Lower lobe of right lung (tissue), 2 donors: ENCODE data around the gene MFN2. TPM values are rescaled to one million over a fixed set of nuclear protein-coding genes. Genes with fewer than 3 reads are reported as not detected.

ENCODE experiments used
- ATAC-seq, 2 donors: fragments of 200-7000 bp; cut with Tn5 transposase; one replicate each; pipeline ENCODE4 v1.9.1; 2020 to 2022; ENCODE audit warnings: mild to moderate bottlenecking in 2 of 2, moderate library complexity in 2 of 2
- DNase-seq: peaks from one replicate; pipeline ENCODE4 v3.0.0-alpha.2; 2020
- H3K27ac ChIP-seq: fragments of 200-600 bp; one replicate; pipeline ENCODE4 v1.8.0; 2022
- H3K27me3 ChIP-seq: fragments of 200-600 bp; one replicate; pipeline ENCODE4 v1.8.0; 2022; ENCODE audit warnings: low read depth
- H3K36me3 ChIP-seq: fragments of 200-600 bp; one replicate; pipeline ENCODE4 v1.8.0; 2022; ENCODE audit warnings: mild to moderate bottlenecking
- H3K4me1 ChIP-seq: fragments of 200-600 bp; one replicate; pipeline ENCODE4 v1.8.0; 2022
- H3K4me3 ChIP-seq: fragments of 200-600 bp; one replicate; pipeline ENCODE4 v1.8.0; 2022; ENCODE audit warnings: mild to moderate bottlenecking
- H3K9me3 ChIP-seq: fragments of 200-600 bp; one replicate; pipeline ENCODE4 v1.8.0; 2022
- CTCF ChIP-seq: fragments of 200-600 bp; IDR thresholded peaks from one replicate; pipeline ENCODE4 v1.8.0; 2022; ENCODE audit warnings: antibody characterized with exemption, mild to moderate bottlenecking
- intact Hi-C: fragments of 100-400 bp; cut with DNase I; formaldehyde crosslinking; loops from one replicate; pipeline ENCODE4 v1.11.0; 2022
- total RNA-seq: library from RNA; stranded (reverse); fragmentation: NEBNext Ultra II Directional; extraction: Animal tissue kit (Norgen Biotek cat#: 25700); gene quantifications from one replicate; pipeline ENCODE4 v1.2.1, GENCODE V29; 2021
- donor health status: DM: no; HTN: yes; CAD: no; lungs with severe emphysema.

MFN2 gene
- total RNA-seq, 1 donor from 2014 or later = 72.2 TPM

GRCh38 chr1:12022036-12022435 lies 41.8 kb downstream of the MFN2 start:
- H3K27ac ChIP-seq = no peak overlapping the region
- no peaks in the 10 kb centered on the region for H3K9me3 ChIP-seq
- ATAC-seq (no peak), DNase-seq (no peak)
- peaks cover 10% of the 10 kb centered on the region for H3K4me1 ChIP-seq
- H3K4me3 ChIP-seq = no peak overlapping the region
- TF ChIP-seq CTCF = no peak
- H3K27me3 ChIP-seq = no peaks in the 10 kb centered on the region
- intact Hi-C loops = no loop called here
- H3K36me3 ChIP-seq = peaks cover 54% of the 10 kb centered on the region

- H3K36me3 ChIP-seq = peaks cover 90% of the 10 kb centered on the region
- no peak overlapping the region for H3K4me3 ChIP-seq
- no peak for TF ChIP-seq CTCF
- DNase-seq (no peak), ATAC-seq (no peak)
- no peaks in the 10 kb centered on the region for H3K27me3 ChIP-seq
- intact Hi-C loops = no loop called here
- H3K27ac ChIP-seq = no peak overlapping the region
- no peaks in the 10 kb centered on the region for H3K4me1 ChIP-seq
- H3K9me3 ChIP-seq = no peaks in the 10 kb centered on the region
Measured at GRCh38 chr1:12026586-12026985, 46.3 kb downstream of the MFN2 start.

- H3K4me3 ChIP-seq = no peak overlapping the region
- intact Hi-C loops = no loop called here
- H3K4me1 ChIP-seq = no peaks in the 10 kb centered on the region
- ATAC-seq (no peak), DNase-seq (no peak)
- H3K36me3 ChIP-seq = peaks cover 80% of the 10 kb centered on the region
- no peaks in the 10 kb centered on the region for H3K27me3 ChIP-seq
- H3K27ac ChIP-seq = no peak overlapping the region
- no peaks in the 10 kb centered on the region for H3K9me3 ChIP-seq
- TF ChIP-seq CTCF = no peak
Measured at GRCh38 chr1:12028248-12028647, 48.0 kb downstream of the MFN2 start.

- no peak for TF ChIP-seq CTCF
- no peak for DNase-seq
- Histone ChIP-seq H3K4me3 (no peak overlapping the region), H3K9me3 (no peaks in the 10 kb centered on the region), H3K4me1 (no peaks in the 10 kb centered on the region), H3K36me3 (peaks cover 74% of the 10 kb centered on the region), H3K27ac (no peak overlapping the region), H3K27me3 (no peaks in the 10 kb centered on the region)
- no peak for ATAC-seq
- intact Hi-C loops = no loop called here
Measured at GRCh38 chr1:12028957-12029511, 48.8 kb downstream of the MFN2 start.

- DNase-seq = no peak
- H3K27ac ChIP-seq = no peak overlapping the region
- no peaks in the 10 kb centered on the region for H3K4me1 ChIP-seq
- no peak for TF ChIP-seq CTCF
- H3K27me3 ChIP-seq = no peaks in the 10 kb centered on the region
- H3K4me3 ChIP-seq = no peak overlapping the region
- peaks cover 66% of the 10 kb centered on the region for H3K36me3 ChIP-seq
- no peaks in the 10 kb centered on the region for H3K9me3 ChIP-seq
- intact Hi-C loops = no loop called here
- no peak for ATAC-seq
Measured at GRCh38 chr1:12029720-12030339, 49.6 kb downstream of the MFN2 start.
